Thymus (tissue), 11 donors: ENCODE data around the gene ZYX. TPM values are rescaled to one million over a fixed set of nuclear protein-coding genes. Genes with fewer than 3 reads are reported as not detected.

Experiments
- DNase-seq, 9 donors: peaks; one replicate each; pipeline ENCODE4 v3.0.0-alpha.2; 2013; ENCODE audit warnings: low spot score in 9 of 9, low read depth in 6 of 9, missing footprints in 1 of 9
- H3K27ac ChIP-seq, 2 donors: one replicate each; pipeline ENCODE4 v1.5.1; 2013; ENCODE audit warnings: control low read depth in 1 of 2, low read depth in 1 of 2, low read length in 1 of 2, mild to moderate bottlenecking in 1 of 2, moderate library complexity in 1 of 2
- H3K27me3 ChIP-seq, 2 donors: one replicate each; pipeline ENCODE4 v1.5.1; 2013; ENCODE audit warnings: low read length in 1 of 2; ENCODE audit not compliant: control insufficient read depth in 2 of 2, insufficient read depth in 1 of 2
- H3K36me3 ChIP-seq, 2 donors: one replicate each; pipeline ENCODE4 v1.5.1; 2013; ENCODE audit warnings: low read length in 1 of 2, mild to moderate bottlenecking in 1 of 2, moderate library complexity in 1 of 2; ENCODE audit not compliant: control insufficient read depth in 2 of 2, insufficient read depth in 2 of 2
- H3K4me1 ChIP-seq, 2 donors: one replicate each; pipeline ENCODE4 v1.5.1; 2013; ENCODE audit warnings: low read length in 2 of 2; ENCODE audit not compliant: control insufficient read depth in 2 of 2, insufficient read depth in 2 of 2
- H3K4me3 ChIP-seq, 2 donors: one replicate each; pipeline ENCODE4 v1.5.1; 2013; ENCODE audit warnings: low read length in 2 of 2, control low read depth in 1 of 2, mild to moderate bottlenecking in 1 of 2
- H3K9me3 ChIP-seq, 2 donors: one replicate each; pipeline ENCODE4 v1.5.1; 2013; ENCODE audit warnings: low read length in 1 of 2, mild to moderate bottlenecking in 1 of 2; ENCODE audit not compliant: control insufficient read depth in 2 of 2, insufficient read depth in 1 of 2
- WGBS: extraction: QIAGEN DNeasy Blood & Tissue Kit; methylation state at CpG from one replicate; pipeline ENCODE4 v1.1.7; 2013; 5-methylcytosine and 5-hydroxymethylcytosine counted together
- polyA plus RNA-seq: library from polyadenylated mRNA; stranded (reverse); fragments of 200-250 nt; gene quantifications from one replicate; pipeline ENCODE4 v1.2.3, GENCODE V29; 2013
- total RNA-seq: library from RNA; stranded (reverse); fragments of 120-200 nt; gene quantifications from one replicate; pipeline ENCODE4 v1.2.4, GENCODE V29; 2013
- donor health status: healthy.

ZYX gene
- total and polyA plus RNA-seq, 2 donors: 16.8 to 113 TPM

DNA sequence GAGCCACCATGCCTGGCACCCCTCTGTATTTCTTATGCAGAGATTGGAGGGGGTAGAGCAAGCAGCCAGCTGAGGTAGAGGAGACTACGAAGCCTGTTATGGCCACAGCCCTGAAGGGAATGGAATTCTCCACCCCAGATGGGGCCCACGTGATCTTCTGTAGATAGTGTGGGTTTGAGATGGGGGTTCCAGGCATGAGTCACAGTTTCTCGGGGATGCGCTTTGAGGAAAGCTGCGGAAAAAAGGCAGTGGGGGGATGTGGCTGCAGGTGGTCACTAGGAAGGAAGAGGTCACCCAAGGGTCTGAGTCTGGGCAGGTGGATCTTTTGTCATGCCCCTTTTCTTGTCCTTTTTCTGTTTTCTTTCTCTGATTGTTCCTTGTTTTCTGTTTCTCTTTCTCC lies 30.1 kb upstream of the ZYX start:
- Histone ChIP-seq H3K4me1 (no peaks in the 10 kb centered on the region), H3K9me3 (no peaks in the 10 kb centered on the region), H3K4me3 (no peak overlapping the region), H3K36me3 (no peaks in the 10 kb centered on the region), H3K27ac (no peak overlapping the region), H3K27me3 (peaks cover 0 to 21% of the 10 kb centered on the region in 2 donors)
- 95% methylated on average over 5 of the region's 5 CpGs for WGBS
- DNase-seq: no peak

DNA sequence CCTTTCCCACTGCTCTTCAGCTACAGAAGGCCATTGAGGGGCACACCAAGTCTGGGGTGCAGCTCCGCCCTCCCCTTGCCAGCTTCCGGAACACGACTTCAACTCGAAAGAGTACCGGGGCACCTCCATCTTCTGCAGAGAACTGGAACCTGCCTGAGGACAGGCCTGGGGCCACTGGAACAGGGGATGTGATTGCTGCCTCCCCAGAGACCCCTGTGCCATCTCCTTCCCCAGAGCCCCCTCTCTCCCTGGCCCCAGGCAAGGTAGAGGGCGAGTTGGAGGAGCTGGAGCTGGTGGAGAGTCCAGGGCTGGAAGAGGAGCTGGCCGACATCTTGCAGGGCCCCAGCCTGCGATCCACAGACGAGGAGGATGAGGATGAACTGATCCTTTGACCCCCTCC lies 29.6 kb upstream of the ZYX start:
- no peak overlapping the region for H3K27ac ChIP-seq
- H3K4me3 ChIP-seq: no peak overlapping the region
- no peak for DNase-seq
- WGBS: 97% methylated on average over 9 of the region's 9 CpGs
- H3K4me1 ChIP-seq: no peaks in the 10 kb centered on the region
- H3K27me3 ChIP-seq: peaks cover 0 to 17% of the 10 kb centered on the region in 2 donors
- no peaks in the 10 kb centered on the region for H3K36me3 ChIP-seq
- no peaks in the 10 kb centered on the region for H3K9me3 ChIP-seq

DNA sequence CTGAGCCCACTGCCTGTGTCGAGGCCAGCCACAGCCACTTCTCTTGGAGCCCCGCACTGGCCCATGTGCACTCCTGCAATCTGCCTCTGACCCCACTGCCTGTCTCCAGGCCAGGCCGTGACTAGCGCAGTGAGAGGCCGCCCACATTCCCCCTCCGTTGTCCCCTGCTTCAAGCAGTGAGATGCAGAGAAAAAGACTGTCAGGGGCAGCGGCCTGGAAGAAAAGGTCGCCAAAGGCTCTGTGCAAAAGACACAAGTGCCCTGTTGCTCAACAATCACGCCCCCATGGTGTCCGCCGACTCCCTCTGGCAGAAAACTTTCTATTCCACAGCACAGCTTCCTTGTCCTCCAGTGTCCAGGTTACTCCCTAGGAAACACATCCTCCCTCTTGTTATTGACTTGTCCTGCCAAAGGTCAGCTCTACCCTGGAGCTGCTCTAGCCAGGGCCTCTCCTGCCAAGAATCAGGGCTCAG lies 28.6 kb upstream of the ZYX start:
- H3K4me3 ChIP-seq: no peak overlapping the region
- WGBS: 97% methylated on average over 11 of the region's 11 CpGs
- H3K27ac ChIP-seq: no peak overlapping the region
- no peaks in the 10 kb centered on the region for H3K4me1 ChIP-seq
- DNase-seq: no peak
- peaks cover 0 to 16% of the 10 kb centered on the region in 2 donors for H3K27me3 ChIP-seq
- no peaks in the 10 kb centered on the region for H3K9me3 ChIP-seq
- no peaks in the 10 kb centered on the region for H3K36me3 ChIP-seq

DNA sequence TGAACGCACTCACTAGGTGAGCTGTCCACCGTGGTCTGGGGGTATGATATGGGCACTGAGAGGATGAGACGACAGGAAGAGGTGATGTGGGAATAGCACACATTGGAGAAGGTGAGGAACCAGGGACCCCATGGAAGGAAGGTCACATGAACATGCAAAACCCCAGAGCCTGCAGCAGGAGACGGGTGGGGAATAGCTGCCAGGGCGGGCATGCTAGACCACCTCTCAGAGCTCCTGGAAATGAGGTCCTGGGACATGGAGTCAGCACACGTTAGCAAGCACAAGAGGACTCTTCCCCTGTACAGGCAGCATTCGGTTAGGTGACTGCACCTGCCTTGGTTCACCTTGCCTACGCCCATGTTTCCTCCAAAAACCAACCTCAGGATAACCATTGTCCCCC lies 26.8 kb upstream of the ZYX start:
- Histone ChIP-seq H3K9me3 (no peaks in the 10 kb centered on the region), H3K36me3 (no peaks in the 10 kb centered on the region), H3K27ac (no peak overlapping the region), H3K27me3 (peaks cover 5 to 25% of the 10 kb centered on the region in 2 donors), H3K4me1 (no peaks in the 10 kb centered on the region), H3K4me3 (no peak overlapping the region)
- no peak for DNase-seq
- WGBS: 96% methylated on average over 8 of the region's 8 CpGs

DNA sequence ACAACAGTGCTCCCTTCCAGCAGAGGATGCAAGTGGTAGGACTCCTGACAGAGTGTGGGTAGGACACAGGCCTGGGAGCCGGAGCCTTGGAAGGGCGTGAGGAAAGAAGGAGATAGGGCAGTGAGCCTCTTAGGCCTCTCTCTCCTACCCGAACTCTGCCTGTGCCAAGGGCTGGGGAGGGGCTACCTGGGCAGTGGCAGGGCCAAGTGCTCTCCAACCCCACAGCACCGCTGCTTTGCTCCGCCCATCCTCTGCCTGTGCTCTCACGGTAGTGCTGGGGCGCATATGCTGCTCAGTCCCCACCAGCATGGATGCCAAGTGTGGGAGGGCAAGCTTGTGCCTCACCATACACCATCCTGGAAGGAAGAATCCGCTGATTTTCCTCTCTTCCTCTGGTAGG lies 26.2 kb upstream of the ZYX start:
- Histone ChIP-seq H3K4me1 (no peaks in the 10 kb centered on the region), H3K27ac (no peak overlapping the region), H3K9me3 (no peaks in the 10 kb centered on the region), H3K36me3 (no peaks in the 10 kb centered on the region), H3K27me3 (peaks cover 10 to 30% of the 10 kb centered on the region in 2 donors), H3K4me3 (no peak overlapping the region)
- WGBS: 96% methylated on average over 8 of the region's 8 CpGs
- DNase-seq: no peak

GRCh38 chr7:143355450-143356385 lies 25.4 kb upstream of the ZYX start:
- DNase-seq: no peak
- no peak overlapping the region for H3K27ac ChIP-seq
- 97% methylated on average over 16 of the region's 16 CpGs for WGBS
- H3K27me3 ChIP-seq: peaks cover 11 to 35% of the 10 kb centered on the region in 2 donors
- H3K4me3 ChIP-seq: no peak overlapping the region
- no peaks in the 10 kb centered on the region for H3K4me1 ChIP-seq
- no peaks in the 10 kb centered on the region for H3K9me3 ChIP-seq
- H3K36me3 ChIP-seq: no peaks in the 10 kb centered on the region

- Histone ChIP-seq H3K9me3 (no peaks in the 10 kb centered on the region), H3K4me1 (peaks cover 0 to 3% of the 10 kb centered on the region in 2 donors), H3K4me3 (no peak overlapping the region), H3K36me3 (no peaks in the 10 kb centered on the region), H3K27me3 (peaks cover 19 to 43% of the 10 kb centered on the region in 2 donors), H3K27ac (no peak overlapping the region)
- no peak for DNase-seq
- WGBS: 97% methylated on average over 13 of the region's 13 CpGs
These were observed 24.6 kb upstream of the ZYX start for GRCh38 chr7:143356414-143357050.

DNA sequence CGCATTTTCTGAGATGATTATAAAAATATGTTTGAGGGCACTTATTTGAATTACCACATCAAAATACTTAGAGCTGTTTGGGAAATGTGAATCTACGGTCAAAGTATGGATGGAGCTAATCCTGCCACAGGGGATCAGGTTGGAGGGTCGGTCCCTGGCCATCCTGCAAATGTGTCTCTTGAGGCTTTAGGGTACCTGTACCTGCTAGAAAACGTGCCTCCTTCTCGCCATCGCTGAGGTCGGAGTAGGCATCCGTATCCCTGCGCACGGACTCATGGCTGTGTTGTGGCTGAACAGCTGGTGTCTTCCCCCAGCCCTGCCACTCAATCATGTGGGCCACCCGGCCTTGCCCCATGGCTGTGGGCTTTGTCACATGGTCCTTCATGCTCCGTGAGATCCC lies 22.5 kb upstream of the ZYX start:
- H3K27me3 ChIP-seq: peaks cover 38 to 62% of the 10 kb centered on the region in 2 donors
- H3K36me3 ChIP-seq: no peaks in the 10 kb centered on the region
- H3K27ac ChIP-seq: no peak overlapping the region
- no peak for DNase-seq
- peaks cover 3 to 10% of the 10 kb centered on the region in 2 donors for H3K4me1 ChIP-seq
- WGBS: 96% methylated on average over 12 of the region's 12 CpGs
- H3K9me3 ChIP-seq: no peaks in the 10 kb centered on the region
- no peak overlapping the region for H3K4me3 ChIP-seq

GRCh38 chr7:143359771-143360353 lies 21.3 kb upstream of the ZYX start:
- no peaks in the 10 kb centered on the region for H3K36me3 ChIP-seq
- 77% methylated on average over 11 of the region's 11 CpGs for WGBS
- H3K27ac ChIP-seq: no peak overlapping the region
- no peaks in the 10 kb centered on the region for H3K9me3 ChIP-seq
- peaks cover 3 to 10% of the 10 kb centered on the region in 2 donors for H3K4me1 ChIP-seq
- DNase-seq: no peak
- peaks cover 49 to 72% of the 10 kb centered on the region in 2 donors for H3K27me3 ChIP-seq
- no peak overlapping the region for H3K4me3 ChIP-seq
